ENCODE measurements around the gene MICB.

GRCh38 chr6:31489086-31489485, 8.9 kb upstream of the MICB start:
- TF ChIP-seq CTCF (IDR thresholded peaks at IDR 0.05), result no peak
- no peak for TF ChIP-seq ZNF416 (CRISPR knock-in tag; IDR thresholded peaks at IDR 0.05)
- no peak for TF ChIP-seq E2F5 (CRISPR knock-in tag; IDR thresholded peaks at IDR 0.05)
- TF ChIP-seq ATF3 (CRISPR knock-in tag; conservative IDR thresholded peaks at IDR 0.05), result no peak
